Subcutaneous adipose tissue (tissue), 4 donors: Measurements from ENCODE around the gene LTBP4. TPM values are rescaled to one million over a fixed set of nuclear protein-coding genes. Genes with fewer than 3 reads are reported as not detected.

Experiments
- CTCF ChIP-seq: fragments of 450-650 bp; IDR thresholded peaks from one replicate; pipeline ENCODE4 v1.5.1; 2016; ENCODE audit warnings: low read depth, mild to moderate bottlenecking, control low read depth, antibody characterized with exemption, moderate library complexity
- total RNA-seq, 4 donors: library from RNA; depleted of rRNA; stranded (reverse); fragments of >200 nt; gene quantifications; one replicate each; pipeline ENCODE4 v1.1.0, GENCODE V29; 2016

Gene LTBP4
- total RNA-seq, 4 donors from 2014 or later = 39.0 to 170 (median 78.7) TPM

- no peak for TF ChIP-seq CTCF
Measured at GRCh38 chr19:40633207-40633606, 32.0 kb downstream of the LTBP4 start.

DNA sequence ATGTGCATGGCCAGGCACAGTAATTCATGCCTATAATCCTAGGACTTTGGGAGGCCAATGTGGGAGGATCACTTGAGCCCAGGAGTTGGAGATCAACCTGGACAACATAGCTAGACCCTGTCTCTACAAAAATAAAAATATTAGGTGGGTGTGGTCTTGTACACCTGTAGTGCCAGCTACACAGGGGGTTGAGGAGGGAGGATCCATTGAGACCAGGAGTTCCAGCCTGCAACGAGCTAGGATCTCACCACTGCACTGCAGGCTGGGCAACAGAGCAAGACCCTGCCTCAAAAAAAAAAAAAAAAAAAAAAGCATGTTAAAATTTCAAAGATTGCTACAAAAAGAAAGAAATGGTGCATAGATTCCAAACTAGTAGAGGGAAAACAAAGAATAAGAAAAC, 37.2 kb downstream of the LTBP4 start:
- no peak for TF ChIP-seq CTCF

DNA sequence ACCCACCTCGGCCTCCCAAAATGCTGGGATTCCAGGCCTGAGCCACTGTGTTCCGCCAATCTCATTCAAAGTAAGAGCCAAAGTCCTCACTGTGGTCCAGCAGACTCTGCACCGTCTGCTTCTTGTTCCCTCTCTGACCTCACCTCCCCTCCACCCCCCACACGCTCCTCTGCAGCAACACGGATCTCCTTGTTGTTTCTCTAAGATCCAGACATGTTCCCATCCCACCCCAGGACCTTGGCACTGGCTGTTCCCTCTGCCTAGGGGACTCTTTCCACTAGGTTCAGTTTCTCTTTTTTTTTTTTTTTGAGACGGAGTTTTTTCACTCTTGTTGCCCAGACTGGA, 38.4 kb downstream of the LTBP4 start:
- TF ChIP-seq CTCF = no peak

GRCh38 chr19:40640744-40641143, 39.6 kb downstream of the LTBP4 start:
- TF ChIP-seq CTCF = no peak

DNA sequence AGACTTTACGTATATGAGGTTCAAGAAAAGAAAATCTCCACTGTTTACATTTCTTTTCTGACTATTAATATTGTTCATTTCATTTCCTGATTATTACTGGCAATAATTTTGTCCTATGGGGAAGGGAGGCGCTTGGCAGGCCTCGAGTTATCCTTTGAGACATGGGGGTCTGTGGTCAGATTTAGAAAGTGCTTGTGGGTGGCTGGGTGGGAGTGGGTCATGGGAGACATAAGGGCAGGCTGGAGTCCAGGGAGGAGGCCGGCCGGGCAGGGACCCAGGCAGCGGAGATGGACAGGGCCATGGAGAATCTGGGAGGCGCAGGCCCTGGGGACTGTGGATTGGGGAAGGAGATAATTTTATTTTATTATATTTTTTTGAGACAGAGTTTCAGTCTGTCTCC, 40.1 kb downstream of the LTBP4 start:
- no peak for TF ChIP-seq CTCF

GRCh38 chr19:40642051-40642706, 41.0 kb downstream of the LTBP4 start:
- TF ChIP-seq CTCF = no peak

DNA sequence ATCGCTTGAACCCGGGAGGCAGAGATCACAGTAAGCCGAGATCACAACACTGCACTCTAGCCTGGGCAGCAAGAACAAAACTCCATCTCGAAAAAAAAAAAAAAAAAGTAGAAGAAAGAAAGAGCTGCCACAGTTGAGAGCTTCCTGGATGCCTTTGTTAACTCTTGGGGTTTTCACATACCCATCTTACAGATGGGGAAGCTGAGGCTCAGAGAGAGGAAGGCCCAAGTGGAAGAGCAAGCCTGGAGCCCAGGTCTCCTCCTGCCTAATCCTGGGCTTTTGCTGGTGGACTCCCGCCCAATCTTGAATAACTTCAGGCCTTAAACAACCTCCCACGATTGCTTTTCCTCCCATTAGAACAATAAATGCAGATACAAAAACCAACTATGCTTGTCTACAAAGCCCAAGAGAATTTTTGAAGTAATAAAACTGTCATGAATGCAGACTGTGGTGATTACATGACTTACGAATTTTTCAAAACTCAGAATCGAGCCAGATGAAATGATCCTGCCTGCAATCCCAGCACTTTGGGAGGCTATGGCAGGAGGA, 41.7 kb downstream of the LTBP4 start:
- no peak for TF ChIP-seq CTCF
